ENCODE results near the gene STARD3NL.
"Not testable (repeated sequence)": the region's sequence is repeated elsewhere in the genome, so short reads cannot be mapped to it uniquely, and the experiment has no call there.

The STARD3NL gene

DNA sequence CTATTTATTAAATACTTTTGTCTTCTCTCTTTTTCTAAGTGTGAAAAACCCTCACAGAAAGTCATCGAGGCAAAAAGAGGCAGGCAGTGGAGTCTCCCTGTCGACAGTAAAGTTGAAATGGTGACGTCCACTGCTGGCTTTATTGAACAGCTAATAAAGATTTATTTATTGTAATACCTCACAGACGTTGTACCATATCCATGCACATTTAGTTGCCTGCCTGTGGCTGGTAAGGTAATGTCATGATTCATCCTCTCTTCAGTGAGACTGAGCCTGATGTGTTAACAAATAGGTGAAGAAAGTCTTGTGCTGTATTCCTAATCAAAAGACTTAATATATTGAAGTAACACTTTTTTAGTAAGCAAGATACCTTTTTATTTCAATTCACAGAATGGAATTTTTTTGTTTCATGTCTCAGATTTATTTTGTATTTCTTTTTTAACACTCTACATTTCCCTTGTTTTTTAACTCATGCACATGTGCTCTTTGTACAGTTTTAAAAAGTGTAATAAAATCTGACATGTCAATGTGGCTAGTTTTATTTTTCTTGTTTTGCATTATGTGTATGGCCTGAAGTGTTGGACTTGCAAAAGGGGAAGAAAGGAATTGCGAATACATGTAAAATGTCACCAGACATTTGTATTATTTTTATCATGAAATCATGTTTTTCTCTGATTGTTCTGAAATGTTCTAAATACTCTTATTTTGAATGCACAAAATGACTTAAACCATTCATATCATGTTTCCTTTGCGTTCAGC lies 52.0 kb downstream of the STARD3NL start:
- Histone ChIP-seq H3K4me3 (ENCODE audit: low read depth, low read length) (no peak overlapping the region), H3K36me3 (ENCODE audit: control insufficient read depth, insufficient read depth, low read length) (peaks cover 2% of the 10 kb centered on the region), H3K27me3 (ENCODE audit: control insufficient read depth, insufficient read depth, low read length) (no peaks in the 10 kb centered on the region), H3K9me3 (ENCODE audit: control insufficient read depth, insufficient read depth, low read length) (no peaks in the 10 kb centered on the region), H3K4me1 (ENCODE audit: control insufficient read depth, insufficient read depth, low read length) (no peaks in the 10 kb centered on the region), H3K9ac (ENCODE audit: low read depth, low read length) (no peak overlapping the region)

DNA sequence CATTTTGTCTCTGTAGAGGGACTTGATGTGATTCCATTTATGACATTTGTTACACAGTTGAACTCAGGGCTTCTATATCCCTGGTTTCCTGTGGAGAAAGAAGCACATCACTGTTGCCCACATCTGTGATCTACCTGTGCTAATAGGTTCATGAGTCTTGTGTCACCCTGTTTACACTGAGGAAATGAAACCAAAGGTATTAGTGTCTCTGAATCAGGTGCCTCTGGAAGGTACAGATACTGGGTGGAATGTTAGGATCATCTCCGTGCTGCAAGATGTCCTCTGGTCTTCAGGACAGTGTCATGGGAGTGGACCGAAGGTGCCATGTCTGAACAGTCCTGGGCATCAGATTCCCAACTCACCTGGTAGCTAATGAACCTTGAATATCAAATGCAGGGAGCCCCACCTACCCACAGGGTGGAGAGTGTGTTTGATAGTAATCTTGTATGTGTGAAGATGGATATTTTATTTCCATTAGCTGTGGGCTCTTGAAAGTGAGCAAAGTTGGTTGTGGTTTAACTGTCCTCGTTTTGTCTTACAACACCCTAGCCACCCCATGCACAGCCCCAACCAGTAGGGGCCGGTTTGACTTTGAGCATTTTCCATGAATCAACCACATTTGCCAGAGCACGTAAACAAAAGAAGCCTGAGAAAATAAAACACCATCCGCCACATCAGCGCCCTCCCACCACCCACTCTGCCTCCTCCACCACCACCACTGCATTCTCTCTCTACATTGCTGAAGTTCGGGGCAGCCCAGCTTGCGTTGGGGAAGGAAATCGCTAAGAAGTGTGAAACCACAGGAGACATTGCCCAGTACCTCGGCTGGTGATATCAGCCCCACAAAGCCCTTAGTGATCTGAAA lies 54.7 kb downstream of the STARD3NL start:
- Histone ChIP-seq H3K9me3 (ENCODE audit: control insufficient read depth, insufficient read depth, low read length) (no peaks in the 10 kb centered on the region), H3K9ac (ENCODE audit: low read depth, low read length) (no peak overlapping the region), H3K36me3 (ENCODE audit: control insufficient read depth, insufficient read depth, low read length) (peaks cover 2% of the 10 kb centered on the region)

DNA sequence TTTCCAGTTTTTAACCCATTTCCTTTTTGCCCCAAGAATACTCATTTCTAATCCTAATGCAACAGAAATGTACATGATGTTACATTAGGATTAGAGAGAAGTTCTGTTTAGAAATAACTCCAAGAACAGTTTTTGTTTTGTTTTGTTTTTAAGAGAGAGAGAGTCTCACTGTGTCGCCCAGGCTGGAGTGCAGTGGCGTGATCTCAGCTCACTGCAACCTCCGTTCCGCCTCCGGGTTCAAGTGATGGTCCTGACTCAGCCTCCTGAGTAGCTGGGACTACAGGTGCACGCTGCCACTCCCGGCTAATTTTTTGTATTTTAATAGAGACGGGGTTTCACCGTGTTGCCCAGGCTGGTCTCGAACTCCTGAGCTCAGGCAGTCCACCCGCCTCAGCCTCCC lies 56.7 kb downstream of the STARD3NL start:
- not testable (repeated sequence) for H3K9me3 ChIP-seq (ENCODE audit: control insufficient read depth, insufficient read depth, low read length); H3K27me3 ChIP-seq (ENCODE audit: control insufficient read depth, insufficient read depth, low read length); H3K9ac ChIP-seq (ENCODE audit: low read depth, low read length); H3K36me3 ChIP-seq (ENCODE audit: control insufficient read depth, insufficient read depth, low read length); H3K4me3 ChIP-seq (ENCODE audit: low read depth, low read length); H3K4me1 ChIP-seq (ENCODE audit: control insufficient read depth, insufficient read depth, low read length)

More for the DNA sequence above, 54.7 kb downstream of the STARD3NL start:
- H3K4me3 ChIP-seq (ENCODE audit: low read depth, low read length) = no peak overlapping the region
- H3K4me1 ChIP-seq (ENCODE audit: control insufficient read depth, insufficient read depth, low read length) = no peaks in the 10 kb centered on the region
- H3K27me3 ChIP-seq (ENCODE audit: control insufficient read depth, insufficient read depth, low read length) = no peaks in the 10 kb centered on the region

GRCh38 chr7:38235606-38236005 lies 57.6 kb downstream of the STARD3NL start:
- Histone ChIP-seq H3K27me3 (ENCODE audit: control insufficient read depth, insufficient read depth, low read length) (no peaks in the 10 kb centered on the region), H3K36me3 (ENCODE audit: control insufficient read depth, insufficient read depth, low read length) (no peaks in the 10 kb centered on the region), H3K4me1 (ENCODE audit: control insufficient read depth, insufficient read depth, low read length) (no peaks in the 10 kb centered on the region), H3K9me3 (ENCODE audit: control insufficient read depth, insufficient read depth, low read length) (no peaks in the 10 kb centered on the region), H3K4me3 (ENCODE audit: low read depth, low read length) (no peak overlapping the region), H3K9ac (ENCODE audit: low read depth, low read length) (no peak overlapping the region)

- not testable (repeated sequence) for H3K27me3 ChIP-seq (ENCODE audit: control insufficient read depth, insufficient read depth, low read length); H3K36me3 ChIP-seq (ENCODE audit: control insufficient read depth, insufficient read depth, low read length); H3K9ac ChIP-seq (ENCODE audit: low read depth, low read length); H3K9me3 ChIP-seq (ENCODE audit: control insufficient read depth, insufficient read depth, low read length); H3K4me3 ChIP-seq (ENCODE audit: low read depth, low read length); H3K4me1 ChIP-seq (ENCODE audit: control insufficient read depth, insufficient read depth, low read length)
Measured at GRCh38 chr7:38239129-38239528, 61.1 kb downstream of the STARD3NL start.

DNA sequence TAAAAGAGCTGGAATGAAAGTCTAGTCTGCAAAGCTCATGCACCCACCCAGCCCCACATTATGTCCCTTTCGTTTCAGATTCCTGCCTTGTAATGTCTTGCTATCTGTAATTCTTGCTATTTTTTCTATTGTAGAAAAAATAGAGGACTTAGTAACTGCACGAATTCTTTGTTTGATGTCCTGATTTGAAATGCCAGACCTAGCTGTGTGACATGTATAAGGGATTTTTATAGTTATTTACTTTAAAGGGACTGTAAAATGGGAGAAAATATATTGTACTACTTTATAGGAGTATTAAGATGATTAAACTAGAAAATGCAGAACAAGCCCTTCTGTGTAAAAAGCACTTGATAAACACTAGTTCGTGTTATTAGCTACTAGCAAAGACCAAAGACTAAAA lies 63.0 kb downstream of the STARD3NL start:
- H3K36me3 ChIP-seq (ENCODE audit: control insufficient read depth, insufficient read depth, low read length) = no peaks in the 10 kb centered on the region
- H3K4me3 ChIP-seq (ENCODE audit: low read depth, low read length) = no peak overlapping the region
- H3K9me3 ChIP-seq (ENCODE audit: control insufficient read depth, insufficient read depth, low read length) = no peaks in the 10 kb centered on the region
- no peak overlapping the region for H3K9ac ChIP-seq (ENCODE audit: low read depth, low read length)
- no peaks in the 10 kb centered on the region for H3K4me1 ChIP-seq (ENCODE audit: control insufficient read depth, insufficient read depth, low read length)
- H3K27me3 ChIP-seq (ENCODE audit: control insufficient read depth, insufficient read depth, low read length) = no peaks in the 10 kb centered on the region

GRCh38 chr7:38242814-38243213 lies 64.8 kb downstream of the STARD3NL start:
- Histone ChIP-seq H3K4me1 (ENCODE audit: control insufficient read depth, insufficient read depth, low read length) (no peaks in the 10 kb centered on the region), H3K9me3 (ENCODE audit: control insufficient read depth, insufficient read depth, low read length) (no peaks in the 10 kb centered on the region), H3K4me3 (ENCODE audit: low read depth, low read length) (no peak overlapping the region), H3K27me3 (ENCODE audit: control insufficient read depth, insufficient read depth, low read length) (no peaks in the 10 kb centered on the region), H3K9ac (ENCODE audit: low read depth, low read length) (no peak overlapping the region), H3K36me3 (ENCODE audit: control insufficient read depth, insufficient read depth, low read length) (no peaks in the 10 kb centered on the region)

- not testable (repeated sequence) for H3K9me3 ChIP-seq (ENCODE audit: control insufficient read depth, insufficient read depth, low read length); H3K27me3 ChIP-seq (ENCODE audit: control insufficient read depth, insufficient read depth, low read length); H3K4me3 ChIP-seq (ENCODE audit: low read depth, low read length); H3K9ac ChIP-seq (ENCODE audit: low read depth, low read length); H3K36me3 ChIP-seq (ENCODE audit: control insufficient read depth, insufficient read depth, low read length); H3K4me1 ChIP-seq (ENCODE audit: control insufficient read depth, insufficient read depth, low read length)
Measured at GRCh38 chr7:38243345-38243744, 65.3 kb downstream of the STARD3NL start.

- Histone ChIP-seq H3K36me3 (ENCODE audit: control insufficient read depth, insufficient read depth, low read length) (no peaks in the 10 kb centered on the region), H3K27me3 (ENCODE audit: control insufficient read depth, insufficient read depth, low read length) (no peaks in the 10 kb centered on the region), H3K4me1 (ENCODE audit: control insufficient read depth, insufficient read depth, low read length) (no peaks in the 10 kb centered on the region)
Measured at GRCh38 chr7:38244516-38244915, 66.5 kb downstream of the STARD3NL start.

GRCh38 chr7:38245409-38245977 lies 67.4 kb downstream of the STARD3NL start:
- H3K27me3 ChIP-seq (ENCODE audit: control insufficient read depth, insufficient read depth, low read length) = no peaks in the 10 kb centered on the region
- H3K4me1 ChIP-seq (ENCODE audit: control insufficient read depth, insufficient read depth, low read length) = no peaks in the 10 kb centered on the region
- no peaks in the 10 kb centered on the region for H3K9me3 ChIP-seq (ENCODE audit: control insufficient read depth, insufficient read depth, low read length)
- no peak overlapping the region for H3K4me3 ChIP-seq (ENCODE audit: low read depth, low read length)
- H3K9ac ChIP-seq (ENCODE audit: low read depth, low read length) = no peak overlapping the region
- no peaks in the 10 kb centered on the region for H3K36me3 ChIP-seq (ENCODE audit: control insufficient read depth, insufficient read depth, low read length)

More at GRCh38 chr7:38244516-38244915, 66.5 kb downstream of the STARD3NL start:
- Histone ChIP-seq H3K4me3 (ENCODE audit: low read depth, low read length) (no peak overlapping the region), H3K9me3 (ENCODE audit: control insufficient read depth, insufficient read depth, low read length) (no peaks in the 10 kb centered on the region), H3K9ac (ENCODE audit: low read depth, low read length) (no peak overlapping the region)

DNA sequence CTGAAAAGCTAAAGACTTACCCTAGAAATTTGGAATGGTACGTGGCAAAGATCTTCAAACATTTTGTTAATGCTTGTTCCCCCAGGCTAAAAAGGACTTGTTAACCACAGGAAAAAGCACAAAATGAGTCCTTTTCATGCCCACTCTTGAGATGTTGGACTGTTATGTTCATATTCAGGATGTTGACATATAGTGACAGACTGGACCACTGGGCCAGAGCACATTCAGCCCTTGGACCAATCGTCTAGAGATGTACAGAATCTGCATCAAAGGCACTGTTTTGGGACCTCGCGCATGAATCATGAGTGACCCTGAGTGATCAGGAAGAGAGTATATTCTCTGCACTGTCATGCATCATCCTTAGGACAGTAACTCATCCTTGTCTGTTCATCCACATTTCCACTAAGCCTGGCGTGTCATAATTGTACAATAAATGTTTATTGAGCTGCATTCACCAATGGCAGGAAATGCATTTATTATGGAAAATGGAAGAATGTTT lies 70.1 kb downstream of the STARD3NL start:
- Histone ChIP-seq H3K36me3 (ENCODE audit: control insufficient read depth, insufficient read depth, low read length) (no peaks in the 10 kb centered on the region), H3K9ac (ENCODE audit: low read depth, low read length) (no peak overlapping the region), H3K27me3 (ENCODE audit: control insufficient read depth, insufficient read depth, low read length) (no peaks in the 10 kb centered on the region), H3K4me1 (ENCODE audit: control insufficient read depth, insufficient read depth, low read length) (no peaks in the 10 kb centered on the region), H3K4me3 (ENCODE audit: low read depth, low read length) (no peak overlapping the region), H3K9me3 (ENCODE audit: control insufficient read depth, insufficient read depth, low read length) (no peaks in the 10 kb centered on the region)
